Activated T-helper 1 cell treated with Interleukin-2 at 50 U/mL for 16 hours (primary cell): ENCODE data around the gene C1orf198.

Experiments used
- DNase-seq: peaks from one replicate; pipeline ENCODE4 v3.0.0-alpha.2; 2020; ENCODE audit warnings: low read depth

Gene C1orf198

GRCh38 chr1:230808281-230808872 lies 59.9 kb downstream of the C1orf198 start:
- no peak for DNase-seq

GRCh38 chr1:230807561-230808280 lies 60.6 kb downstream of the C1orf198 start:
- no peak for DNase-seq

DNA sequence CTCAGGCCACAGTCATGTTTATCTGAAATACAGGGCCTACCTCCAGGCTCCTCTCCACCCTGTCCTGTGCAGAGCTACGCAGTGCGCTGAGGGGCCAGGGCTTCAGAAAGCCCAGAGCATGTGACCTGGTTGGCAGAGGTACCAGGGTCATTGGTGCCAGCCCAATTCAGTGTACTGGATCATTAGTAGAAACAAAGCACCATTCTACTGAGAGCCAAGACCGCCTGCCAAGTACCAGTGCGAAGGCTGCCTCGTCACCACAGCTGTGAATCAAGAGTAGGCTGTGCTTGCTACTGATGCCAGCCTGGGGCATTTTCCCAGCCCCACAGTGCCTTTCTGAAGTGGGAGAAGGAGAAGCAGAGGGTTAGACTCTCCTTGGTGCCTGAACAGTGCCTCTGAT lies 61.3 kb downstream of the C1orf198 start:
- no peak for DNase-seq

DNA sequence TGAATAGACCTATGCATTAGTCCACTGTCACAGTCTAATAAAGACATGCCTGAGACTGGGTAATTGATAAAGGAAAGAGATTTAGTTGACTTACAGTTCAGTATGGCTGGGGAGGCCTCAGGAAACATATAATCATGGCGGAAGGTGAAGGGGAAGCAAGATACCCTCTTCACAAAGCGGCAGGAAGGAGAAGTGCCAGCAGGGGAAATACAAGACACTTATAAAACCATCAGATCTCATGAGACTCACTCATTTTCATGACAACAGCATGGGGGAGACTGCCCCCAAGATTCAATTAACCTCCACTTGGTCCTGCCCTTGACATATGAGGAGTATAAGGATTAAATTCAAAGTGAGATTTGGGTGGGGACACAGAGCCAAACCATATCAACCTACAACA lies 61.8 kb downstream of the C1orf198 start:
- DNase-seq, result no peak

- DNase-seq, result no peak
Measured at GRCh38 chr1:230804396-230804795, 63.9 kb downstream of the C1orf198 start.

GRCh38 chr1:230800891-230801840 lies 67.2 kb downstream of the C1orf198 start:
- DNase-seq, result no peak

DNA sequence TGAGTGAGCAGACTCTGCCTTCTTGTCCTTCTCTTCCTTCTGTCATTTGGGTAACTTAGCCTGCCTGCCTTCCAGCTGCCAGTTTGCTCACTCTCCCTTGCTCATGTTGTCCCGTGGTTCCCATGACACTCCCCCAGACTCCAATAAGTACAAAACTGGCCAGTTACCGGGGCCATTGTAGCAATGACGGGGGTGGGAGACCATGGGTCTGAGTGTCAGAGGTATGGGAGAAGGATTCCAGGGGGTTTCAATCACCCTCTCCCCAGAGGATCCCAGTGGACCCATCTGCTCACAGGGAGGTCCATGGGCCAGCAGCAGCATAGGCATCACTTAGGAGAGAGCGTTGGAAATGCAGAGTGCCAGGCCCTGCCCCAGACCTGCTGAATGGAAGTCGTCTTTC lies 69.8 kb downstream of the C1orf198 start:
- no peak for DNase-seq

GRCh38 chr1:230797942-230798365 lies 70.4 kb downstream of the C1orf198 start:
- DNase-seq, result no peak

- no peak for DNase-seq
Measured at GRCh38 chr1:230797376-230797920, 70.9 kb downstream of the C1orf198 start.

GRCh38 chr1:230796626-230797025 lies 71.7 kb downstream of the C1orf198 start:
- DNase-seq, result no peak

DNA sequence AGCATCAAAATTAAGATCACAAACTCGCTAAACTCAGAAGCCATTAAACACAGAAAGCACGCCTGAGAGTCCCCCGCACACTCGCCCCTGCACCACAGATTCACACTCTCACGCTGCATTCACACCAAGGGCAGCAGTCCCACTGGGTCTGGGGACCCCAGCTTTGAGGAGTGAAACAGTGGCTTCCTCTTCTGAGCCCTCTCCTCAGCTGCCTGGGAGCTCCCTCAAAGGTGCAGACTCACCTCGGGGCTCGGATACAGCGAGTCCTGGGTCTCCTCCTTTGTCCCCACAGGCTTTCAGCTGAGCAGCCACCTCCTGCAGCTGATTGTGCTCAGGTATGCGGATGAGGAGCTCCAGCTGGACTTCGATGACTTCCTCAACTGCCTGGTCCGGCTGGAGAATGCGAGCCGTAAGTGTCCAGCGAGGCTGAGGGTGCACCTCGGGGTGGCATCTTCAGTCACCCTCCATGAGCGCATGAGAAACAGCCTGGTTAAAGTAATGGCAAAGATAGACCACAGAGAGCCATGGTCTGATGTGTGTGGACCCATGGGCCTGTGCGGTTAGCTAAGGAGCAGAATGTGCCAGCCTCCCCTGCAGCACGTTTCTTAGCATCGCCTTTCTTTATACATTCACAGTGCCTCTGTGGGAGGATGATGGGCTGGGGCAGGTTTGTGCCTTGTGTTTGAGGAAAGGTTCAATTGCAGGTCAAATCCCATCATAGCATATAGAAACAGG lies 73.3 kb downstream of the C1orf198 start:
- DNase-seq, result no peak

DNA sequence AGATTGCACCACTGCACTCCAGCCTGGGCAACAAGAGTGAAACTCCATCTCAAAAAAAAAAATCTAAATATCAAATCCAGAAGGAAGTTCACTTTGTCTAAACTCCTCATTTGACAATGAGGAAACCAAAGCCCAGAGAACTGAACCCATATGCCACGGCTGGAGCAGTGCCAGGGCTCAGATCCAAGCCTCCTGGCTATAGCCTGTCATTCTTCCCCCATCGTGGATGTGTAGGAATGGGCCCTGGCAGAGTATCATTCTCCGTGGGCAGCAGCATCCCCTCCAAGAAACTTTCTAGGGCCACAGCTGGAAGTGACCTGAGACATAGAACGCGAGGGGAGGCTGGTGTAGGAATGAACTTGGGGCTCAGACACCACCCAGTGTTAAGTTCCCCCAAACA lies 73.9 kb downstream of the C1orf198 start:
- DNase-seq, result no peak

- no peak for DNase-seq
Measured at GRCh38 chr1:230793463-230793745, 74.9 kb downstream of the C1orf198 start.

- DNase-seq, result no peak
Measured at GRCh38 chr1:230792691-230793462, 75.4 kb downstream of the C1orf198 start.

GRCh38 chr1:230791986-230792564 lies 76.2 kb downstream of the C1orf198 start:
- no peak for DNase-seq

- DNase-seq, result no peak
Measured at GRCh38 chr1:230790026-230790425, 78.3 kb downstream of the C1orf198 start.

GRCh38 chr1:230788561-230789275 lies 79.6 kb downstream of the C1orf198 start:
- no peak for DNase-seq

DNA sequence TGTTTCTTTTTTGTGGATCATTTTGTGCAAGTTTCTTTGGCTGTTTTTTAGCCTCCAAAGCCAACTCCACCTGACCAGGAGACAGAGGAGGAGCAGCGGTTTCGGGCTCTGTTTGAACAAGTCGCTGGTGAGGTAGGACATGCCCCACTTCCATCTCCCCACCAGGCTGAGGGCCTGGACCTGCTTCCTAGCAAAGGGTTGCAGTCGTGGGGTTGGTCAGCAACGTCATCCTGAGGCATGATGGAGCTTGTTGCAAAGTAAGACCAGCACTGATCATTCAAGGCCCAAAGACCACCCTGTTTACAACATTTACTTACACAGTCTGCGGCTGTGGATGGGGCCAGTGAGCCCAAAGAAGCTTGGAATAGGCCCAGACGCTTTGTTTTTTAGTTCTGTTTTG lies 80.8 kb downstream of the C1orf198 start:
- DNase-seq, result no peak
